ENCODE data around the gene SPATA21. TPM values are rescaled to one million over a fixed set of nuclear protein-coding genes. Genes with fewer than 3 reads are reported as not detected.

SPATA21 gene
- total and polyA plus RNA-seq, 2 donors (not counting 3 experiments of a cell fraction or from before 2014, with no cell fraction given): not detected

DNA sequence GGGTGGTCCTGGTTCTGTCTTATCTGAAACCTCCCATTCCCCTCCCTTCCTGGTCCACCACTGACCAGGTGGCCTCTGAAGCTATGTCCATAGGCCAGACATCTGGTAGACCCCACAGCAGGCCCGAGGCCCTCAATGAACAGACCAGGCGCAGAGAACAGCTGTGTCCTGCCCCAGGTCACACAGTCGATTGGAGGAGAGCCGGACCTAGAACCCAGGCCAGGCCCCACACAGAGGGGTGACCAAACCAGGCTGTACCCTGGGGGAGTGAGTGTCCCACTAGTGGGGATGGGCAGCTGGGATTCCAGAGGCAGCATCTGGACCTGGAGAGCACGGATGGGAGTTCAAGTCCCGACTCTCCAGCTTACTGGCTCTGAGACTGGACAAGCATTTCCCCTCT is 47.7 kb upstream of the SPATA21 start:
- FAIRE-seq: no peak
- no peaks in the 10 kb centered on the region for H3K9me3 ChIP-seq (replicated peaks; ENCODE audit: control insufficient read depth, insufficient read depth, low read length)
- no peaks in the 10 kb centered on the region for H4K20me1 ChIP-seq (replicated peaks; ENCODE audit: control insufficient read depth, extremely low read depth, insufficient read depth, low read length)
- no peak overlapping the region for H3K9ac ChIP-seq (replicated peaks; ENCODE audit: extremely low read depth, insufficient read depth, low read length)
- H2AFZ ChIP-seq (ENCODE audit: low read depth, low read length): no peak overlapping the region
- TF ChIP-seq EZH2 (IDR thresholded peaks at IDR 0.05; ENCODE audit: borderline replicate concordance, low read depth, low read length, severe bottlenecking) (no peak), POLR2AphosphoS5 (IDR thresholded peaks at IDR 0.05; ENCODE audit: insufficient read depth, low read depth, low read length) (no peak), GATA2 (IDR thresholded peaks at IDR 0.05; ENCODE audit: insufficient read depth, insufficient read length, low read depth, low read length) (no peak), POLR2A (IDR thresholded peaks at IDR 0.05; ENCODE audit: low read depth, low read length) (no peak), FOS (IDR thresholded peaks at IDR 0.05; ENCODE audit: borderline replicate concordance, insufficient read depth, low read length) (no peak), MYC (IDR thresholded peaks at IDR 0.05; ENCODE audit: low read depth, low read length) (no peak), JUN (IDR thresholded peaks at IDR 0.05; ENCODE audit: borderline replicate concordance, insufficient read depth, insufficient read length, low read depth) (no peak), MAX (IDR thresholded peaks at IDR 0.05; ENCODE audit: insufficient read depth, insufficient read length) (no peak)
- TF ChIP-seq, protein P1, sequence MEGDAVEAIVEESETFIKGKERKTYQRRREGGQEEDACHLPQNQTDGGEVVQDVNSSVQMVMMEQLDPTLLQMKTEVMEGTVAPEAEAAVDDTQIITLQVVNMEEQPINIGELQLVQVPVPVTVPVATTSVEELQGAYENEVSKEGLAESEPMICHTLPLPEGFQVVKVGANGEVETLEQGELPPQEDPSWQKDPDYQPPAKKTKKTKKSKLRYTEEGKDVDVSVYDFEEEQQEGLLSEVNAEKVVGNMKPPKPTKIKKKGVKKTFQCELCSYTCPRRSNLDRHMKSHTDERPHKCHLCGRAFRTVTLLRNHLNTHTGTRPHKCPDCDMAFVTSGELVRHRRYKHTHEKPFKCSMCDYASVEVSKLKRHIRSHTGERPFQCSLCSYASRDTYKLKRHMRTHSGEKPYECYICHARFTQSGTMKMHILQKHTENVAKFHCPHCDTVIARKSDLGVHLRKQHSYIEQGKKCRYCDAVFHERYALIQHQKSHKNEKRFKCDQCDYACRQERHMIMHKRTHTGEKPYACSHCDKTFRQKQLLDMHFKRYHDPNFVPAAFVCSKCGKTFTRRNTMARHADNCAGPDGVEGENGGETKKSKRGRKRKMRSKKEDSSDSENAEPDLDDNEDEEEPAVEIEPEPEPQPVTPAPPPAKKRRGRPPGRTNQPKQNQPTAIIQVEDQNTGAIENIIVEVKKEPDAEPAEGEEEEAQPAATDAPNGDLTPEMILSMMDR (IDR thresholded peaks at IDR 0.05; ENCODE audit: extremely low read depth in 1 of 2, insufficient read depth in 1 of 2, low read depth in 1 of 2, low read length in 2 of 2): no peak
- H3K9me1 ChIP-seq (replicated peaks; ENCODE audit: control insufficient read depth, extremely low read depth, insufficient read depth, low read length): no peaks in the 10 kb centered on the region
- H3K27me3 ChIP-seq (ENCODE audit: control insufficient read depth in 2 of 2, insufficient read depth in 2 of 2, low read length in 2 of 2): no peaks in the 10 kb centered on the region
- H3K36me3 ChIP-seq (ENCODE audit: control insufficient read depth in 2 of 2, extremely low read depth in 1 of 2, insufficient read depth in 2 of 2, low read length in 2 of 2): peaks cover 0 to 12% of the 10 kb centered on the region in 2 experiments
- no TSS peak for BruUV-seq (replicated peaks)
- H3K79me2 ChIP-seq (ENCODE audit: control insufficient read depth, insufficient read depth, low read length): no peaks in the 10 kb centered on the region
- no peak for DNase-seq (ENCODE audit: low read depth, low spot score)
- no peak overlapping the region for H3K4me3 ChIP-seq (replicated peaks in 1 of 3; ENCODE audit: insufficient read depth in 1 of 3, low read depth in 1 of 3, low read length in 3 of 3)
- ChIA-PET POLR2A (no interaction called here), CTCF (no interaction called here)
- H3K4me2 ChIP-seq (ENCODE audit: insufficient read depth, low read length): no peak overlapping the region
- dilution Hi-C loops (cut with MboI; ENCODE audit: extremely low pct_ligation_motif_present, low sequenced_read_pairs) (no loop called here), intact Hi-C loops (cut with micrococcal nuclease) (no loop called here)
- no peak overlapping the region for H3K27ac ChIP-seq (ENCODE audit: insufficient read depth, low read depth, low read length)
- H3K4me1 ChIP-seq (ENCODE audit: control insufficient read depth, extremely low read depth, insufficient read depth, low read length): no peaks in the 10 kb centered on the region
